NCI-H524 (cell line): Measurements from ENCODE around the gene COL20A1.

Experiments
- DNase-seq, 2 experiments: peaks; one replicate each; lab custom pipeline; 2025; lab: John Stamatoyannopoulos, UW

COL20A1 gene

GRCh38 chr20:63350196-63350595 is 57.2 kb downstream of the COL20A1 start:
- DNase-seq = no peak

DNA sequence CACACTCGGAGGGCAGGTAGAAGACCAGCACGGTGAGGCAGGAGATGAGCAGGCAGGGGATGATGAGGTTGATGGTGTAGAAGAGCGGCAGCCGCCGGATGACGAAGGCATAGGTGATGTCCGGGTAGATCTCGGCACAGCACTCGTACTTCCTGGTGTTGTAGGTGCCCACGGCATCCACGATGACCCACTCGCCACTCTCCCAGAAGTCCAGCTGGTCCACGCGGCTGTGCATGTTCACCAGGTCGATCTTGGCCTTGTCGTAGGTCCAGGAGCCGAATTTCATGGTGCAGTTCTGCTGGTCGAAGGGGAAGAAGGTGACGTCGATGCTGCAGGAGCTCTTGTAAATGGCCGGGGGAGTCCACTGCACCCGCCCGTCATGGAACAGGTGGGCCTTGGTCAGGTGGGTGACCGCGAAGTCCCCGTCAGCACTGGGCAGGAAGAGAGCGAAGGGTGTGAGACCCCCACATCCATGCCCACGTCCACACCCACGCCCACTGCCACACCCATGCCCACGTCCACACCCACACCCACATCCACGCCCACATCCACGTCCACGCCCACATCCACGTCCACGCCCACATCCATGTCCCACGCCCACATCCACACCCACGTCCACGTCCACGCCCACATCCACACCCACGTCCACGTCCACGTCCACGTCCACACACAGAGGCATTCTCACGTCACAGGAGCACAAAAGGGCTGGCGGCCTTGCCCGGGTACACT is 57.8 kb downstream of the COL20A1 start:
- no peak for DNase-seq

- no peak for DNase-seq
Observed at GRCh38 chr20:63351326-63351700, 58.3 kb downstream of the COL20A1 start.

DNA sequence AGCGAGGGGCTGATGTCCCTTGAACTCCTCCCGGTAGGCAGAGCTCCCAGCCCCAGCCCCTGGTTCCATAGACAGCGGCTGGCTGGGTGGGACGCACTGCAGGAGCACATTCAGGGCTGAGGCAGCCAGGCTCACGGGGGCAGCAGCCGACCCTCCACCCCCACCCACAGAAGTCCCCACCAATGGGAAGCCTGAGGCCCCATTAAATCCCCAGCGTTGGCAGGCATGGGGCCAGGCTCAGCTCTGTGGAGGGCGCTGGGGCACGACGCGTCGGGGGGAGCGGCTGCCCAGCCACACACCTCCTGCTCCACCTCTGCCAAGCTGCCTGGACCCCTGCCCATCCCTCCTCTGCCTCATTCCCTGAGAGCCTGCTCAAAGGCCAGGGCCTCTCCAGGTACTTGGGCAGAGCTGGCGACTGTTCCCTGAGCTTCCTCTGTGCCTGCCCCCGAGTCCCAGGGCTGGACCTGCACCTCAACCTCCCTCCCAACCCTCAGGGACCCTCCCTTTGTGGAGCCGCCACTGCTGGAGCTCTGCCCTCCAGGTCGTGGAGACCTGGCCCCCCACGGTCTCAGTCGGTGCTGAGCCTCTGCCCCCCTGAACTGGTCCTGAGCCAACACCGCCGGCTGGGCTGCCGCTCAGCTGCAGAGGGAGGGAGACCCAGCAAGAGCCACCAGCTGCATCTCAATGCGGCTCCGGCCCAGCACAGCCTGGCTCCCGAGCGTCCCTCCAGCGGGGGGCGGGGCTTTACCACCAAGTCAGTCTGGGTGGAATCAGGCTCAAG is 59.0 kb downstream of the COL20A1 start:
- peak; percentile 33 to 72 for DNase-seq

DNA sequence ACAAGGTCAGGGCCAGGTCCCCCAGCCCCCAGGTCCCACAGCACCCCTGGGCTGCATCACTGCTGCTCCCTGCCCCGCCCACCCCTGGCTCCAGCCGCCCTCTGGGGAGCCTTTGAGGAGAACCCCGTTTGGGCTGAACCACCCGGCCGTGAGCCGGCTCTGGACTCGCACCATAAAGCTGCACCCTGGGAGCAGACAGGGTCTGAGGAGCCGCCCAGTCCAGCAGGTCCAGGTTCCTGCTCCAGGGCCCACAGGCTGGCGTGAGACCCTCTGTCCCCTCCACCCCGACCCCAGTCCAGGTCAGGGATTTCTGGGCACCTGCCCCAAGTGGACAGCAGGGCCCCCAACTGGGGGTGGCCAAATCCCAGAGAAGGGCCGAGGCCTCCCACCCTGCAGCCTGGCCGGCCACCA is 59.8 kb downstream of the COL20A1 start:
- no peak for DNase-seq

- DNase-seq = no peak
Observed at GRCh38 chr20:63354636-63355350, 61.8 kb downstream of the COL20A1 start.

DNA sequence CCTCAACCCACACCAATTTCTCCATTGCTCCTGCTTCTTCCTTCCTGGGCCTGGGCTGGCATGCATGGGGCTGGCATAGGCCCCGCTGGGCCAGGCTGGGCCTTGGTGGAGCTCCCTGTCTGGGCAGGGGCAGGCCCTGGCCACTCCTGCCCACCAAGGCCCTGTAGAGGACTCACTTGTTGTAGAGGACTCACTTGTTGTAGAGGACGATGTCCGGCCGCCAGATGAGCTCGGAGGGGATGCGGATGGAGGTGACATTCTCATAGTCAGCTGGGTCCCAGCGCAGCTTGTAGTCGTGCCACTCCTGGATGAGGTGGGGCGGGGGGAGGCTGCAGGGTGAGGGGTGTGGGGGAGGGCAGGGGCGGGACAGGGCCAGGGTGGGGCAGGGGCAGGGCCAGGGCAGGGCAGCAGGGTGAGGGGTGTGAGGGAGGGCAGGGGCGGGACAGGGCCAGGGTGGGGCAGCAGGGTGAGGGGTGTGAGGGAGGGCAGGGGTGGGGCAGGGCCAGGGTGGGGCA is 62.9 kb downstream of the COL20A1 start:
- DNase-seq = no peak

DNA sequence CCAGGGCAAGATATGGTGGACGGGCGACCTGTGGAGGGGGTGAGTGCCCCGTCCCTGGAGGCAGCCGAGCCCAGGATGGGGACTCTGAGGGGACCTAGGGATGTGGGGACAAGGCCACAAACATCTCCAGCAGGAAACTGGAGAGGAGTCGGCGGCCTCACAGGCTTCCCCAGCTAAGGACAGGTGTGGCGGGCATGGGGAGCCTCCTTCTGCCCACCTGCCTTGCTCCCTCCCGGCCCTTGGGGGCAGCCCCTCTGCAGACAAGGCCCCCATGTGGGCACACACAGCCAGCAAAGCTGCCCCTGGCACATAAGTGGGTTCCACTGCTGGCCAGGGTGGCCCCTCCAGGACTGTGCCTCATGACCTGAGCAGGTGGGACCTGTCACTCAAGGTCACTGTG is 63.5 kb downstream of the COL20A1 start:
- DNase-seq = no peak

GRCh38 chr20:63356931-63357879 is 64.2 kb downstream of the COL20A1 start:
- DNase-seq = no peak

GRCh38 chr20:63357921-63358905 is 65.2 kb downstream of the COL20A1 start:
- no peak for DNase-seq

- DNase-seq = no peak
Observed at GRCh38 chr20:63359164-63359934, 66.4 kb downstream of the COL20A1 start.

- no peak for DNase-seq
Observed at GRCh38 chr20:63359937-63360849, 67.2 kb downstream of the COL20A1 start.

GRCh38 chr20:63360850-63361518 is 68.0 kb downstream of the COL20A1 start, which contains the start of gene CHRNA4:
TSS of gene CHRNA4 (minus strand) at chr20:63361349. CDS start at chr20:63361165, 184 bp downstream.
- DNase-seq = no peak

DNA sequence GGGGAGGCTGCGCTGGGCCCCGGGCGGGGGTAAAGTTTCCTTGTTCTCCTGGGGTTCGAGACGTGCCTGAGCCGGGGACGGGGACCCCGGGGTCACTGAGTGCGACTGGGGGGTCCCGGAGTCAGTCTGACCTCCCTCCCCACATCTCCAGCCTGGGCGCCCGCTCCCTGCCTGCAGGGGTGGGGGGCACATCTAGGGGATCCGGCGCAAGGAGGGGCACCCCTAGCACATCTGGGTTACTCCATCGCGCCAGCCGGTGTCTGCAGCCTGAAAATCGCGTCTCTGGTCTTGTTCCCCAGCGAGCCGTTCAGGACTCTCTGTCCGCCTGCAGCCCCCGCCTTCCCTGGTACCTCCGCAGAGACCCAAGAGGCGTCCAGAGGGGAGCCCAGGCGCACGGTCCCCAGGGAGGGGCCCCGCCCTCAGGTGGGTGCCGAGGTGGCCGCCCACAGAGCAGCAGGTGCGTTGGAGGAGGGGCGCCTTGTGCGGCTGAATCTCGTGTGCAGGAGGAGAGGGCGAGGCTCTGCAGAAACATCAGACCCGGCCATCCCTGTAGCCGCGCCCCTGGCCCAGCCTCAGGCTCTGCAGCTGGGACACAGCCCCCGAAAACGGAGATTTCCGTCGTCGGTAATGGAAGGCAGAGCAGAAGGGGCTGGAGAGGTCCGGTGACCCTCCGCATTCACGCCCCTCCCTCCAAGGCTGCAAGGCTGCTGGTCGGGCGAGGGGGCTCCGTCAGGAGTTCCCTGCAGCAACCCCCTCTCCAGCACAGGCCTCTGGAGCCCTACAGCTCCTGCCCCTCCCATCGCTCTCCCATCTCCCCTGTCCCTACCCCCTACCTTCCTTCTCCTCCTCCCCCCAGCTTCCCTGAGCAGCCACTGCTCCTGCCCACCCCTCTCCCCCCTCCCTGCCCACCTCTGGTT is 68.8 kb downstream of the COL20A1 start:
- DNase-seq = no peak

DNA sequence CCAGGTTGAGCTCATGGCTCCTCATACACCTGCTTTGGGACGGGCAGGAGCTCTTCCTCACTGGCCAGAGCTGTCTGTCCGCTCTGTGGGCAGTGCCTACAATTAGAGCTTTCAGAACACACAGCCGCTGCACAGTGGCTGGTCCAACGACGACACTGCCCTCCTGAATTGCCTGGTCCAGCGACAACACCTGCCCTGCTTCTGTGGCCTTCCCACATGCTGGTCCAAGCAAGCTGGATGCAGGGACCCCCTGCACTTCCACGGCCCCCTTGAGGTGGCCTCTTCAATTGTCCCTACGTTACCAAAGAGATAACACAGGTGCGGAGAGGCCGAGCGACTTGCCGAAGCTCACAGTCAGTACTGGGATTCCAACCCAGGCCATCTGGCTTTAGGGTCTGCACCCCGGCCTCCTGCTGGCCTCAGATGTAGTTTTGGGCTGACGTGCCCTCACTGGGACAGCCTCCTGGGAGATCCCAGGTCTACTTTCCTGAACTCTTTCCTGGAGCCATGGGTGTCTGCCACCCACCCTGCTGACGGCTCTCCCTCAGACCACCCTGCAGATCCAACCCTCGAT is 69.5 kb downstream of the COL20A1 start:
- no peak for DNase-seq
